SHP77 (cell line): ENCODE results near the gene BRINP2.

Experiments used
- DNase-seq, 2 experiments: peaks; one replicate each; lab custom pipeline; 2025; lab: John Stamatoyannopoulos, UW

BRINP2 gene

DNA sequence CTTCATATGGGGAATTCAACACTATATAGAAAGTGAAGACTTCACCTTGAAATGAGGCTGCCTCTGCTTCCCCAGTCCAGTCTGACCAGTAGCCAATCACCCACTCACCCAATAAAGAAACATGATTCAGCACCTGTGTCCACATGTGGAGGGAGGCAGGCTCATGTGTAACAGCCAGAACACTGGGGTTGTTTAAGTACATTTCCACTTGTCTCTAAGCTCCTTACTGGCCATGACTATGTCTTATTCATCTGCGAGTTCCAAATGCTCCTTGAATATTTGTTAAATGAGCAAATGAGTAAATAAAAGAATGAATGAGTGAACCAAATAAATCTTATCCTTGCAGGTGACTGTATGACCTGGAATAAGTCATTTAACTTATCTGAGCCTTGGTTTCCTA lies 100.1 kb downstream of the BRINP2 start:
- no peak for DNase-seq

DNA sequence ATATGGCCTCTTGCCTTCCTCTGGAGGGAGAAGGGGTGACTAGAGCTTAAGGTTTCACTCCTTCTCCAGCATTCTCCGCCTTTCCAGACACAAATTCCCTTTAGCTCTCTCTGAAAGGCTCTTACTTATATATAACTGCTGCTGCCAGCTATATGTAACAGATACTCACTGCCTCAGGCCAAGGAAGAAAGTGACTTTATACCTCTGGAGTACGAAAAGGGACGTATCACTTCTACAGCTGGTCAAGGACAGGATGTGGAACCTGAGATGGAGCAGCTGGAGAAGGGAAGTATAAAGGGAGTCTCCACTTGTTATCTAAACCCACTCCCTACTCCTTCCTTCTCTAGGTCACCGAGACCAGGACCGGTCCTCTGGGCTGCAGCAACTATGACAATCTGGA lies 102.4 kb downstream of the BRINP2 start:
- no peak for DNase-seq

GRCh38 chr1:177274687-177275211 lies 104.0 kb downstream of the BRINP2 start:
- DNase-seq = no peak

GRCh38 chr1:177275736-177276135 lies 105.0 kb downstream of the BRINP2 start:
- DNase-seq = no peak

- DNase-seq = no peak
Measured at GRCh38 chr1:177278626-177279390, 108.0 kb downstream of the BRINP2 start.

- no peak for DNase-seq
Measured at GRCh38 chr1:177281901-177282300, 111.1 kb downstream of the BRINP2 start.

DNA sequence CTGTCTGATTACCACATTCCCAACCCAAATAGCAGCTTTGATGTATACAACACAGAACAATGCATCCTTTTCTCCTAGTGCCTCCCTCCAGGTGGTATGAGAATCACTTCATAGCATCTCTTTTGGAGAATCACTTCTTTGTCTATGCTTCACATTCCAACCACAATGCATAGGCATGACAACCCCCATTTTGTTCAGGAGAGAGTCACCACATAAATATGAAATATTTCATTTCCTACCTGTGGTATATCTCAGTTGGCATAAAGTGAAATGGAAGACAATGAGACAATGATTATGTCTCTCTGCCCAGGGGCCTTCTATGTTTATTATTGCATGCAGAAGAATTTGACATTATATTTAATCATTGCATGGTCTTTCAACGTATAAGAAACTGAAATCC lies 112.2 kb downstream of the BRINP2 start:
- no peak for DNase-seq

GRCh38 chr1:177283380-177283779 lies 112.6 kb downstream of the BRINP2 start:
- DNase-seq = no peak

- DNase-seq = no peak
Measured at GRCh38 chr1:177286396-177286795, 115.6 kb downstream of the BRINP2 start.

- no peak for DNase-seq
Measured at GRCh38 chr1:177287270-177287669, 116.5 kb downstream of the BRINP2 start.

GRCh38 chr1:177287994-177288393 lies 117.2 kb downstream of the BRINP2 start:
- no peak for DNase-seq

GRCh38 chr1:177289532-177289931 lies 118.8 kb downstream of the BRINP2 start:
- DNase-seq = no peak

DNA sequence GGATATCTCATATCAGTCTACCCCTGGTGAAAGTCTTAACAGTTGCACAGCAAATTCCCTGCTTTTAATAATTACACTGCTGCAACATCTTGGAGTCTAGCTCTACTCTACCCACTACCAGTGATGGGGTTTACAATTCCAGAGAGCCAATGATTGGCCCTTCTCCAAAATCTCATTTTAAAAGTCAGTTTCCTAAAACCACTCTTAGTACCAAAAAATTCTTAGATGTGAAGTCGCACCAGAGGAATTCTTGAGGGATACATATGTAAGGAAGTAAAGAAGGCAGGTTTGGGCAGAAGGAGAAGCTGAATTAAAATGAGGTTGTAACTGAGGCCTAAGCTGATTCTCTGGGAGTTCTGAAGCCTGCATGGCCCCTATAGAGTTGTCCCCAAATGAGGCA lies 129.7 kb downstream of the BRINP2 start:
- no peak for DNase-seq

- DNase-seq = no peak
Measured at GRCh38 chr1:177301425-177302124, 130.8 kb downstream of the BRINP2 start.

GRCh38 chr1:177302357-177303044 lies 131.7 kb downstream of the BRINP2 start:
- DNase-seq = no peak

- DNase-seq = no peak
Measured at GRCh38 chr1:177305040-177306018, 134.6 kb downstream of the BRINP2 start.

DNA sequence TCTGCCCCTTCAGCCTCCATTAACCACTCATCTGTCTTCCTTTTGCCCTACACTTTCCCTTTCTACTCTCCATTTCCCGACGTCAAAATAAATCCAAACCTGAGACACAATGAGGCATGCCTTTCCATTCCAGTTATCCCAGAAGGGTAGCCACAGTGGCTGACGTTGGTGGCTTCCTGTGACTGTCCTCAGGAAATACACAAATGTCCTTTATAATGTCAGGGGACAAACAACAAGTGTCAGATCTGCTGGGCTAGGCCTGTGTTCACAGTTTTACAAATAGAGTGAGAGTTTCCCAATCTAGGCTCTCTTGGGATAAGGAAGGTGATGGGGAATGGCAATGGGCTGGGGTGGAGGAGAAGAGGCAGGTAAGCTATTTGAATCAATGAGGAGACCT lies 135.3 kb downstream of the BRINP2 start:
- no peak for DNase-seq

- no peak for DNase-seq
Measured at GRCh38 chr1:177306981-177307380, 136.2 kb downstream of the BRINP2 start.

GRCh38 chr1:177307771-177308170 lies 137.0 kb downstream of the BRINP2 start:
- DNase-seq = no peak

DNA sequence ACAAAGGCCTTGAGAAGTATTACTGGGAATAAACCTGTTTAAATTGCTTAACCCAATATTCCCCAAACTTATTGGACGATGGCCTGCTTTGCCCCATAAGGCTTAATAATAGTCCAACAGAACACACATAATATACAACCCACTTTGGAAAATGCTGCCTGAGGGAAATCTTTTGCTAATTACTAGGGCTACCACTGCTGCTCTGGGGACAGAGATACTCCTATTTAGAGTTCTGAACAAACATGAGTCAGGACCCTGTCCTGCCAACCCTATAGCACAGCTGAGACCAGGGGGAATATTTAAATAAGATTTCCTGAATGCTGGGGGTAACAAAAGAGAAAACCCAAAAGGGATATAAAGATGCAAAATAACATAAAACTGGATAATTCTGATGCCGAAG lies 139.1 kb downstream of the BRINP2 start:
- DNase-seq = no peak

- no peak for DNase-seq
Measured at GRCh38 chr1:177310326-177310725, 139.6 kb downstream of the BRINP2 start.

GRCh38 chr1:177311111-177311510 lies 140.4 kb downstream of the BRINP2 start:
- DNase-seq = no peak
